MCF 10A (cell line): Measurements from ENCODE around the gene ARHGEF2. TPM values are rescaled to one million over a fixed set of nuclear protein-coding genes. Genes with fewer than 3 reads are reported as not detected.

Experiments
- BruUV-seq: library from RNA; stranded (reverse); fragments of 400-500 nt; replicated peaks from 2 replicates; lab custom pipeline; 2021; lab: Mats Ljungman, UMichigan
- CTCF ChIA-PET: fragments of 300-600 bp; sonication (Branson Sonifier 250); formaldehyde crosslinking; extraction: SDS; loops from one replicate; lab custom pipeline; 2021; ENCODE audit warnings: antibody characterized with exemption, inconsistent platforms; lab: Yijun Ruan, JAX
- POLR2A ChIA-PET: fragments of 300-600, 350-650 bp; sonication (Branson Sonifier 250); formaldehyde crosslinking; extraction: SDS; loops from one replicate; lab custom pipeline; 2020; ENCODE audit warnings: antibody characterized with exemption, inconsistent platforms; lab: Yijun Ruan, JAX
- DNase-seq: peaks from one replicate; pipeline ENCODE4 v3.0.0-alpha.2; 2018; ENCODE audit not compliant: unreplicated experiment
- H3K27ac Mint-ChIP-seq: one replicate; pipeline ENCODE4 v1.8.0; 2022; ENCODE audit warnings: mild to moderate bottlenecking, low read depth, mixed read lengths; ENCODE audit not compliant: unreplicated experiment
- H3K27me3 Mint-ChIP-seq: one replicate; pipeline ENCODE4 v1.8.0; 2022; ENCODE audit warnings: mixed read lengths; ENCODE audit not compliant: insufficient read depth, unreplicated experiment
- H3K36me3 Mint-ChIP-seq: one replicate; pipeline ENCODE4 v1.8.0; 2022; ENCODE audit warnings: mild to moderate bottlenecking, moderate library complexity, mixed read lengths; ENCODE audit not compliant: insufficient read depth, unreplicated experiment
- H3K4me1 Mint-ChIP-seq: one replicate; pipeline ENCODE4 v1.8.0; 2022; ENCODE audit warnings: mixed read lengths; ENCODE audit not compliant: insufficient read depth, unreplicated experiment
- H3K4me3 Mint-ChIP-seq: one replicate; pipeline ENCODE4 v1.8.0; 2022; ENCODE audit warnings: mild to moderate bottlenecking, moderate library complexity, mixed read lengths; ENCODE audit not compliant: unreplicated experiment
- H3K9me3 Mint-ChIP-seq: one replicate; pipeline ENCODE4 v1.8.0; 2022; ENCODE audit warnings: mixed read lengths; ENCODE audit not compliant: unreplicated experiment
- intact Hi-C: fragments of 100-400 bp; cut with micrococcal nuclease; formaldehyde crosslinking; loops from 2 replicates; pipeline ENCODE4 v1.14.1; 2022
- total RNA-seq: library from RNA; stranded (reverse); gene quantifications from 2 replicates; pipeline ENCODE4 v1.2.3, GENCODE V29; 2022
- TF ChIP-seq, protein P1 (sequence below): fragments of 200-600 bp; IDR thresholded peaks from one replicate; pipeline ENCODE4 v1.8.0; 2022; ENCODE audit warnings: antibody characterized with exemption, mild to moderate bottlenecking; ENCODE audit not compliant: unreplicated experiment

Gene ARHGEF2
- total RNA-seq, 1 experiment from 2014 or later: 498 TPM

DNA sequence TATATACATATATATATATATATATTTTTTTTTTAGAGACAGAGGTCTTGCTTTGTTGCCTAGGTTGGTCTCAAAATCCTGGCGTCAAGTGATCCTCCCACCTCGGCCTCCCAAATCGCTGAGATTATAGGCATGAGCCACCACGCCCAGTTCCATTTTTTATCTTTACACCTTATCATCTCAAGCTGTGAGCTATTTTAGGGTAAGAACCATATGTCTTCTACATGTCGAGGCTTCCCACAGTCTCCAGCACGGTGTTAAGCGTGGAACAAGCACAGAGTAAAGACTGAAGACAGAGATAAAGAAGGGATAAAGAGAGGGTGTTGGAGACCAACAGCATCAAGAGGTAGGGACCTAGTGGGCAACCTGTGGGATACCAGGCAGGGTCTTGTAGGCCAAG lies 14.2 kb downstream of the ARHGEF2 start:
- TF ChIP-seq, protein P1, sequence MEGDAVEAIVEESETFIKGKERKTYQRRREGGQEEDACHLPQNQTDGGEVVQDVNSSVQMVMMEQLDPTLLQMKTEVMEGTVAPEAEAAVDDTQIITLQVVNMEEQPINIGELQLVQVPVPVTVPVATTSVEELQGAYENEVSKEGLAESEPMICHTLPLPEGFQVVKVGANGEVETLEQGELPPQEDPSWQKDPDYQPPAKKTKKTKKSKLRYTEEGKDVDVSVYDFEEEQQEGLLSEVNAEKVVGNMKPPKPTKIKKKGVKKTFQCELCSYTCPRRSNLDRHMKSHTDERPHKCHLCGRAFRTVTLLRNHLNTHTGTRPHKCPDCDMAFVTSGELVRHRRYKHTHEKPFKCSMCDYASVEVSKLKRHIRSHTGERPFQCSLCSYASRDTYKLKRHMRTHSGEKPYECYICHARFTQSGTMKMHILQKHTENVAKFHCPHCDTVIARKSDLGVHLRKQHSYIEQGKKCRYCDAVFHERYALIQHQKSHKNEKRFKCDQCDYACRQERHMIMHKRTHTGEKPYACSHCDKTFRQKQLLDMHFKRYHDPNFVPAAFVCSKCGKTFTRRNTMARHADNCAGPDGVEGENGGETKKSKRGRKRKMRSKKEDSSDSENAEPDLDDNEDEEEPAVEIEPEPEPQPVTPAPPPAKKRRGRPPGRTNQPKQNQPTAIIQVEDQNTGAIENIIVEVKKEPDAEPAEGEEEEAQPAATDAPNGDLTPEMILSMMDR: no peak
- no peak for DNase-seq
- ChIA-PET POLR2A (interaction anchor here (0.6 to 11.4 kb wide), 3 partner anchors 15 to 120 kb away, joined by 3 to 259 read pairs (median 67); partner anchors contain the start of genes ARHGEF2 and KHDC4), CTCF (interaction anchor here (0.7 to 5.6 kb wide), 2 partner anchors 13 to 183 kb away, joined by 3 to 73 read pairs; partner anchors contain the start of gene ARHGEF2)
- Mint-ChIP-seq H3K36me3 (peaks cover 94% of the 10 kb centered on the region), H3K27ac (peak overlapping the region; percentile 82), H3K27me3 (no peaks in the 10 kb centered on the region), H3K9me3 (no peaks in the 10 kb centered on the region), H3K4me3 (no peak overlapping the region), H3K4me1 (peaks cover 45% of the 10 kb centered on the region)
- no TSS peak for BruUV-seq
- intact Hi-C loops: no loop called here

DNA sequence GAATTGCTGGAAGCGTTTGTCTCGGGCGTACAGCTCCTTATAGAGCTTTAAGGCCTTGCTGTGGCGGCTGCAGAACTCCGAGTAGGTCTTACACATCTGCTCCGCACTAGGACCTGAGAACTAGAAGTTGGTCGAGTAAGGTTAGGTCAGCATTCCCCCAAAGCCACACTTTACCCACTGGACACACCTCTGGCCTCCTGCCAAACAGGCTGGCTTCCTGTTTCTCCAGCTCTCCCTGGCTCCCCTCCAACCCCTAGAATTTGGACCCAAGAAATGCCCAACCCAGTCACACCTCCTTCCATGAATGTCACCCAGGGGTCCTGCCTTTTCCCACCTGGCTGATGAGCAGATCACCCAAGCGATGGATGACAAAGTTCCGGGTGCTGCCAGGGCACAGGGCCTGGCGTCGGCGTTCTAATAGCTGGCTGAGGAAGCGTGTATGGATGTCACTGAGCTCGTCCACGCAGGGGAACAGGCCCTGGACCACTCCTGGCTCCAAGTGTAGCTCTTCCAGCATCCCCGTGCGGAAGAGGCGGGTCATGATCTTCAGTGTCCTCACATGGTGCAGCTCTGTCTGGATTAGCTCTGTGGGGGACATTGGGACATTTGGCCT lies 15.6 kb downstream of the ARHGEF2 start:
- no peaks in the 10 kb centered on the region for H3K27me3 Mint-ChIP-seq
- ChIA-PET CTCF (interaction anchor here (0.7 to 5.6 kb wide), 16 partner anchors 10 to 167 kb away, joined by 3 to 73 read pairs (median 6); partner anchors contain the start of genes ARHGEF2 and LAMTOR2), POLR2A (interaction anchor here (0.6 to 11.4 kb wide), 12 partner anchors 8 to 42 kb away, joined by 3 to 259 read pairs (median 6); partner anchors contain the start of genes ARHGEF2, KHDC4 and RXFP4)
- peaks cover 41% of the 10 kb centered on the region for H3K4me1 Mint-ChIP-seq
- BruUV-seq: no TSS peak
- no peak overlapping the region for H3K4me3 Mint-ChIP-seq
- peaks cover 95% of the 10 kb centered on the region for H3K36me3 Mint-ChIP-seq
- H3K9me3 Mint-ChIP-seq: no peaks in the 10 kb centered on the region
- intact Hi-C loops: loop anchor here (1.0 to 2.0 kb wide), 4 partner anchors 12 to 27 kb away; no protein-coding TSS in a partner anchor
- DNase-seq: peak; percentile 92
- H3K27ac Mint-ChIP-seq: peak overlapping the region; percentile 98
- TF ChIP-seq, protein P1: no peak

DNA sequence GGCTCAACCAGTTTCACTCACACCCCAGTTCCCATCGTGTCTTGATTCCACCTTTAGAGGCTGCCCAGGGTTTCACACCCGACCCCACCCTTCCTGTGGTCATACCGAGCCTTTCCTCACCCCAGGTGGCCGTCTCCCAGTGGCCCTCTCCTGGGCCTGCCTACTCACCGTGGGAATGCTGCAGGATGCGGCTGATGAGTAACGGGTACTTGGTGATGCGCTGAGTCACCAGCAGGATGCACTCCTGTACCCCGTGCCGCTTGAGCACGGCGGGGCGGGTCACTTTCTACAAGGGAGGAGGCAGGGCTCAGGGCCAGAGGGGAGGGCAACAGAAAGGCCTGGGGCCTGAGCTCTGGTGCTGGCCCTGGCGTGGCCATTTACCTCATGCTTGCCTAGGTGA lies 16.4 kb downstream of the ARHGEF2 start:
- TF ChIP-seq, protein P1: peak; percentile 42
- no TSS peak for BruUV-seq
- peaks cover 40% of the 10 kb centered on the region for H3K4me1 Mint-ChIP-seq
- DNase-seq: peak; percentile 100
- no peaks in the 10 kb centered on the region for H3K9me3 Mint-ChIP-seq
- peak overlapping the region; percentile 75 for H3K4me3 Mint-ChIP-seq
- no peaks in the 10 kb centered on the region for H3K27me3 Mint-ChIP-seq
- ChIA-PET CTCF (interaction anchor here (0.6 to 5.6 kb wide), 16 partner anchors 9 to 140 kb away, joined by 3 to 73 read pairs (median 6); partner anchors contain the start of genes ARHGEF2 and LAMTOR2), POLR2A (interaction anchor here (0.8 to 11.4 kb wide), 11 partner anchors 9 to 59 kb away, joined by 3 to 259 read pairs (median 6); partner anchors contain the start of genes ARHGEF2, KHDC4, RXFP4 and SSR2)
- intact Hi-C loops: loop anchor here (1.0 to 2.0 kb wide), 3 partner anchors 17 to 27 kb away; no protein-coding TSS in a partner anchor
- peaks cover 95% of the 10 kb centered on the region for H3K36me3 Mint-ChIP-seq
- peak overlapping the region; percentile 98 for H3K27ac Mint-ChIP-seq
